ENCODE results near the gene GJD4. TPM values are rescaled to one million over a fixed set of nuclear protein-coding genes. Genes with fewer than 3 reads are reported as not detected.

Gene GJD4
- total and polyA plus RNA-seq, 8 donors, result 0.11 TPM; not detected in 7

GRCh38 chr10:35643151-35644049 lies 38.3 kb downstream of the GJD4 start:
- TF ChIP-seq CTCF (IDR thresholded peaks at IDR 0.05), result no peak
- ATAC-seq (peak; percentile 21 to 54 (median 38)), DNase-seq (peak; percentile 50 to 88 (median 68)), FAIRE-seq (no peak)
- H3K4me3 ChIP-seq, result peak overlapping the region; percentile 68 to 86 (median 81)
- H3K27me3 ChIP-seq, result no peaks in the 10 kb centered on the region
- peak overlapping the region in 2 of 4 donors; percentile 24 to 41 for H3K27ac ChIP-seq
- no peaks in the 10 kb centered on the region for H3K9me3 ChIP-seq
- intact Hi-C loops (cut with DNase I), result loop anchor here in 1 of 3 donors (5.0 kb wide), 1 partner anchor 134 kb away; no protein-coding TSS in a partner anchor
- H3K4me1 ChIP-seq, result no peaks in the 10 kb centered on the region
- WGBS, 2 donors, result 1 to 2% methylated on average over 41 to 42 of the region's 42 CpGs
- no peaks in the 10 kb centered on the region for H3K36me3 ChIP-seq

- 27 to 37% methylated on average over 13 of the region's 13 CpGs for WGBS, 2 donors
- FAIRE-seq (no peak), DNase-seq (no peak)
Observed at GRCh38 chr10:35644050-35644950, 39.2 kb downstream of the GJD4 start.

GRCh38 chr10:35650894-35651293 lies 45.8 kb downstream of the GJD4 start:
- peak in 2 of 4 donors; percentile 39 to 62 for ATAC-seq
- 45 to 58% methylated on average over 3 of the region's 3 CpGs for WGBS, 2 donors
- H3K4me1 ChIP-seq, result peaks cover 0 to 5% (median 0%) of the 10 kb centered on the region in 3 donors
- no peaks in the 10 kb centered on the region for H3K9me3 ChIP-seq
- no peak for TF ChIP-seq CTCF (IDR thresholded peaks at IDR 0.05)
- no peaks in the 10 kb centered on the region for H3K27me3 ChIP-seq
- intact Hi-C loops (cut with DNase I), result no loop called here
- H3K27ac ChIP-seq, result no peak overlapping the region
- no peak for DNase-seq
- no peak overlapping the region for H3K4me3 ChIP-seq
- no peak for FAIRE-seq
- no peaks in the 10 kb centered on the region for H3K36me3 ChIP-seq

More at GRCh38 chr10:35644050-35644950, 39.2 kb downstream of the GJD4 start:
- peak overlapping the region in 1 of 4 donors; percentile 41 for H3K27ac ChIP-seq
- no peaks in the 10 kb centered on the region for H3K36me3 ChIP-seq
- no peaks in the 10 kb centered on the region for H3K27me3 ChIP-seq
- intact Hi-C loops (cut with DNase I), result loop anchor here in 1 of 3 donors (5.0 kb wide), 1 partner anchor 133 kb away; no protein-coding TSS in a partner anchor
- H3K4me3 ChIP-seq, result peak overlapping the region in 3 of 4 donors; percentile 68 to 85 (median 77)
- H3K4me1 ChIP-seq, result no peaks in the 10 kb centered on the region
- no peak for ATAC-seq
- H3K9me3 ChIP-seq, result no peaks in the 10 kb centered on the region
- TF ChIP-seq CTCF (IDR thresholded peaks at IDR 0.05), result no peak

GRCh38 chr10:35652824-35653223 lies 47.7 kb downstream of the GJD4 start:
- intact Hi-C loops (cut with DNase I), result no loop called here
- Histone ChIP-seq H3K4me3 (no peak overlapping the region), H3K9me3 (no peaks in the 10 kb centered on the region), H3K27ac (no peak overlapping the region), H3K27me3 (no peaks in the 10 kb centered on the region), H3K4me1 (peaks cover 0 to 5% (median 0%) of the 10 kb centered on the region in 3 donors), H3K36me3 (no peaks in the 10 kb centered on the region)
- DNase-seq (no peak), FAIRE-seq (no peak), ATAC-seq (no peak)
- WGBS, 2 donors, result 81 to 87% methylated on average over 2 of the region's 2 CpGs
- TF ChIP-seq CTCF (IDR thresholded peaks at IDR 0.05), result no peak

Data from pancreas (tissue), 10 donors.